Inflammatory macrophage treated with lipopolysaccharide for 4 hours (primary cell): ENCODE data around the gene TENM3.
"Not testable (repeated sequence)": the region's sequence is repeated elsewhere in the genome, so short reads cannot be mapped to it uniquely, and the experiment has no call there.

Source experiments
- DNase-seq: peaks from one replicate; pipeline ENCODE4 v3.0.0-alpha.2; 2020

The TENM3 gene

DNA sequence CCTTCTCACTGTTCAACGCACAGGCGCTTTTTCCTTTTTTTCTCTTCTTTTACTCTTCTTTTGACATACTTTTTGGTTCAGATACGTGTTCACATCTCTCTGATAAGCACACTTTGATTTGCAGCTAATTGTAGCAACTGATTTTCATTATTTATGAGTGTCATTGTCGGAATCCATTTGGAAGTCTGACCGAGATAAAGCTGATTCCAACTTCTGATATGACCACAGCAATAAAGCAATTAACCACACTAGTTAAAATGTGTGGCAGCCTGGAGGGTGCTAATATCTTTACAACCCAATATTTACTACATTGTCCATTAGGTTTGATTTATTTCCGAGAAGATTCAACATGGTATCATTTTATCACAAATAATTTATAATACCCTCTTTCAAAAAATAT lies 101.8 kb downstream of the TENM3 start:
- no peak for DNase-seq

DNA sequence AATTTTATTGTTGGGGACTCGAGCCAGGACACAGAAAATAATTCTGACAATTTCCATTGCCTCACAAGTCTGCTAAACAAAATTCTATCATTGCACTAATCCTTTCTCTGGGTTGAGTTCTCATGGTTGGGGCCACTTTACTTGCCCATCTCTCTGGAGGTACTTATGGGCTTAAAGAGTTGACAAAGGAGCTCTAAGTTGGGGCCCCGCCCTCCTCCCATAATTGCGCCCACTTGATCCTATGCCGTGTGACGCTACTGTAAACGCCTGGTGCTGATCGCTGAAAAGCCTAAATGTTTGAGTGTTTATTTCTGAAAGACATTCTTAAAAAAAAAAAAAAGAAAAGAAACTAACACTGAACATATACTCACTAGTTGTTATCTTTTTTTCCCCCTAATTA lies 103.0 kb downstream of the TENM3 start:
- DNase-seq = no peak

- no peak for DNase-seq
These were observed 103.6 kb downstream of the TENM3 start for GRCh38 chr4:182346675-182347375.

DNA sequence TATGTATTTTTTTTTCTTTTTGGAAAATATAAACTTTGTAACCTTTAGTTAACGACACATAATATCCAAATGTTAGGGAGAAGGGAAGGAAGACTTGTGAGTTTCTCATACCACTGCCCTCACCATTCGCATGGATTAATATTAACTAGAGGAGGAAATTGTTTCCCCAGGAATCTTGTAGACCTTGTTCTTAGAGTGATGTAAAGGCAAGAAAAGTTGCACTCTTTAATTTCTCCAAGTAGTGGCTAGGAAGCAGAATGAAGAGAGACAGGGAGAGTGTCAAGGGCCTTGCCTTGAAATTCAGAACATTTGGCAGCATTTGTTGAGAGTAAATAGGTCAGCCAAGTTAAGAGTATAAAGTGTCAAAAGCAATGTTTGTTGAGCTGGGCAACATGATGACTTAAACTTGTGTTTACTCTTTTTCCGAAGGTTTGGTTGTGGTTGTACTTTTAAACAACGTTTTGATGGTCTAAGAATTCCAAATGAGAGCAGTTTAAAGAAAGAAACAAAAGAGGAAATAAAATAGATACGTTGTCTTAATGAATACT lies 105.7 kb downstream of the TENM3 start:
- no peak for DNase-seq

GRCh38 chr4:182350041-182350440 lies 106.8 kb downstream of the TENM3 start:
- no peak for DNase-seq

DNA sequence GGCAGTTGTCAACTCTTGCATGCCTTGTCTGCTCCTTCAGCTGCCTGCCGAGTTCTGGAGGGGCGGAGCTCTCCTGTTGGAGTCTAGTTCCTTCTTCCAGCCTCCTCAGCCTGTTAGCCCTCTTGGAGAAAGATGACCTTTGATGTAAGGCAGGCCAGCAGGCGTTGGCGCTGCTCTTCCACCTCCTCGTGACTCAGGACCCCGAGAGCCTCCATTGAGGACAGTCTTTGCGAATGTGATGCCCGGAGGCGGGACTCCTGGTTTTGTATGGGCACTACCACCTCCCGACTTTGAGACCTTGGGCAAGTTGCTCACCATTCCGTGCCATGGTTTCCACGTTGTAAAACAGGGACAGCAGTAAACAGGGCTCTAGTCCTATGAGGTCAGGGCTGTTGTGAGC lies 108.3 kb downstream of the TENM3 start:
- DNase-seq = no peak

DNA sequence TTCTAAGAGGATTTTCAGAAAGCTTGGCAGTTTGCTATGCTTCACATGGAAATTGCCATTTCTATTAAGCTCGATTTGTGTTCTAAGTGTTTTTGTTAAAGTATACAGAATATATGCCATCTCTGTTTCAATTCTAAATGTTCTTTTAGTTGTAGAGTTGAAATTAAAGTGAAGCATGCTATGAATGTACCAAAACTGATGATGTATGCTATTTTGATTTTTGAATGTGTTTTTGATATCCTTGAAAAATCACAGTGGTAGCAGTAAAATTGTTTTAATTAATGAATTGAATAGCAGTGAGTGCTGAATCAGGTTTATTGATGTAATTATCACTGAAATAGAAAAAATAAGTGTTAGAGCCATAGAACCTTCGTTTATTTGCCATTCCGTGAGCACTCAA lies 110.9 kb downstream of the TENM3 start:
- DNase-seq = no peak

DNA sequence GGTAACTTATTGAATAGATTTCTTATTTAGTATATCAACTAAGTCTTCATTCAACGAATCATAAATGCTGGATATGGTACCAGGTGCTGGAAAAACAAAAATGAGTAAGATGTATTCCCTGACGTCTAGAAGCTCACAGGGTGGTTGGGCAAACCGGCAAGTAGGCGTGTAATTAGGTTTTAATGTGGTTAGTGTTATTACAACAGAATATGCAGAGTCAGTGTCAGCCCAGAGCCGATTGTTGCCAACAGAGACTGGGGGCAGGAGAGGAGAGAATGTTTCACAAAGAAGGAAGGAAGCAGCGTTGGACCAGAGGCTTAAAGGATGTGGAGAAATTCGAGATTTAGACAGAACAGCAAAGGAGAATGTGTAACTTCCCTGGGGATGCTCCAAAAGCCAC lies 111.7 kb downstream of the TENM3 start:
- DNase-seq = no peak

DNA sequence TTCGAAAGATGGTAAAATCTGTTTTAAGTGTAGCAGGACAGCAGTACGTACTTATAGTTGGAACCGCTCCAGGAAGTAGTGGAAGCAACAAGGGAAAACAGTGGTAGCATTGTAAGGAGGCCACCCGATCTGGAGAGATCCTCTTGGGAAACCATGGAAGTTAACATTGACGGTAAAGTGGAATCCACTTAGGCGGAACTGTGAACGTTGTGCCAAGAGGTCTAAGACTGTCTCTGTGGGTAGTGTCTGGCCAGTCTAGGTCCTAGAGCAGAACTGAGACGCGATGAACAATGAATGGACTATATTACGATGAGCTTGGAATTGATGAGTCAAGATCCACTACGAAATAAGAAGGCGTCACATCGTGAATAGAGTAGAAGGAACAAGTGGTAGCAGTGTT lies 124.0 kb downstream of the TENM3 start:
- no peak for DNase-seq

DNA sequence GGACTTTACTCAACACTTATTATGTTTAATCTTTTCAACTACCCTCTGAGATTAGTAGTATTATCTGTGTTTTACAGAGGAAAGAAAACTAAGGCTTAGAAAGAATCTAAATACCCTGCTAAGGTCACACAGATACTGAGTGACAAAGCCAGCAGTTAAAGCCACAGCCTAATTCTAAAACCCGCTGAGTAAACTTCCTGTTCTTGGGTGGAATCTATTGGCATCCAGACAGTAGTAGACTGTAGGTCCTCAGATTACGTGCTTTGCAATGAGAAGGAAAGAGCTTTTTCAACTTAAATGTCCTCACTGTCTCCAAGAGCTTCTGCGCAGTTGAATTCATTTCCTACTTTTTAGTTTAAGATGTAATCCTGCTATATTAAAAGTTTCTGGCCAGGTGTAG lies 126.0 kb downstream of the TENM3 start:
- DNase-seq = no peak

DNA sequence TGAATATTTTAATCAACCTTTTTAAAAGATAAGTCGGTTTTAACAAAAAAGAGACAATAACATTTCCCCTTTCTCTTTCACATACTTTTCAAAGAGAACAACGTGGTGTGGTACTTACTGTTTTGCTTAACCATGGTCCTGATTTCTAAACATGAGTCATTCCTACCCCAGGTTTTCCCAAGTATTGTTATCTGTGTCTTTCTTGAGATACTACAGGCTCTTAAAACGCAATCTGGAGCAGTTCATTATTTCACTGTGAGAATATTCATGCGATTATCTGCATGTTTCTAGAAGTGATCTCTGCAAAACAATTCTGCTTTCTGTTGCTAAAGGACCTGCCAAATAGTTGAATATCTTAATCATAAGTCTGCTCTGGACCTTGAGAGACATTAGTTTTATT lies 127.3 kb downstream of the TENM3 start:
- no peak for DNase-seq

- DNase-seq = no peak
These were observed 137.6 kb downstream of the TENM3 start for GRCh38 chr4:182380771-182381181.

GRCh38 chr4:182382941-182383340 lies 139.7 kb downstream of the TENM3 start:
- no peak for DNase-seq

DNA sequence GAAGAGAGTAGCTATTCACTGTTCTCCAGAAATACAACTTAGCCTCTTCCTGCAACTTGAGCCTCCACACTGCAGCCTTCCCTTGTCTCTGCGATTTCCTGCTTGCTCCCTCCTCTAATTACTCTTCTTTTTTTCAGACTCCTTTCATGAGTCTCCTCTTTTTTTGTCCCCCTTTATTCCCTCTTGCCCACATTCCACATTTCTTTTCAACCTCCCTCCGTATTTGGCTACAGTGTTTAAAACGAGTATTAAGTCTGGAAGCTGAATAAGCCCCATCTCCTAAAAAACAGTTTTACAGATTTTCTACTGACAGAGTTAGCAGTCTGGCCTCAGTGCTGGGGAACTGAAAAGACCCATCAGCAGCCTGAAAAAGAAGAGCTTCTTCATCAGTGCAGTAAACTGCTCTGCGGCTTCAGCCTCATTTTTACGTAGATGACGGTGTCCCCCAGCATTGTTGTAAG lies 141.5 kb downstream of the TENM3 start:
- DNase-seq = no peak

DNA sequence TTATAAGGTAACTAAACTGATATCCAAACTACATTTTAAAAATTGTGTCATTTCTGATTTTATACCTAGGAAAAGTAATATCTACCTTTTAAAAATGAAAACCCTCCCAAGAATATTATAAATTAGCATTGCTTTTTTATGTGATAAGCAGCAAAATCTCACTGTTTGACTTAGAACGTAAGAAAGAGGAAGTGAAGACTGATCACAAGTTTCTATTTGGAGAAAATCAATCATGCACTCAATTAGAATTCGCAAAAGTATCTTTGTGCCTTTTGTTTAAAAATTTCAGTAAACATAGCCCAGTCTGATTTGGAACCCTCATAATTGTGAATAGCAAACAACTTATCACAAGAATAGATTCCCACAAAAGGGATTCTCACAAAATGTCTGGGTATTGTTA lies 142.7 kb downstream of the TENM3 start:
- DNase-seq = no peak

- not testable (repeated sequence) for DNase-seq
These were observed 143.4 kb downstream of the TENM3 start for GRCh38 chr4:182386576-182386975.

DNA sequence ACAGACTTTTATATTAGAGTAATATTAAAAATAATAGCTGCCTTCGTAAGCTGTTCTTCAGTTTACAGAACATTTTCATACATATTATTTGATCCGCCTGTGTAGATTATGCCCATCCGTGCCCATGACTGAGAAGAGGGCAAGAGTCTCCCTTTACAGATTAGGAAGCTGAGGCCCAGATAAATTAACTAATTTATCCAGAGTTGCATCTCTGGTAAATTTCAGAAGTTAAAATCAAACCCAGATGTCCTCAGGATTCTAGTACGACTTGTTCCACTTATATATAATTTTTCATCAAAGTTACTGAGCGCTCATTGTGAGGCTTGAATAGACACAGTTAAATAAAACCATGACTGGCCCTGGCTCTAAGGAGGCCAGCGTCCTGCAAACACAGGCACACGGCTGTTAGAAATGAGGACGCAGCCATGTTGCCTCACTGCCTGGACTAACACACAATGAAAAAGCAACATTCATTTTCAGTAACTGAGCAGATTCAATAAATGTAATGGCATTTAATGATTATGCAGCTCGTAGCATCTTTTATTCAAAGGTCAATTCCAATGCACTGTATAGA lies 148.0 kb downstream of the TENM3 start:
- no peak for DNase-seq

GRCh38 chr4:182394181-182394580 lies 151.0 kb downstream of the TENM3 start:
- no peak for DNase-seq

DNA sequence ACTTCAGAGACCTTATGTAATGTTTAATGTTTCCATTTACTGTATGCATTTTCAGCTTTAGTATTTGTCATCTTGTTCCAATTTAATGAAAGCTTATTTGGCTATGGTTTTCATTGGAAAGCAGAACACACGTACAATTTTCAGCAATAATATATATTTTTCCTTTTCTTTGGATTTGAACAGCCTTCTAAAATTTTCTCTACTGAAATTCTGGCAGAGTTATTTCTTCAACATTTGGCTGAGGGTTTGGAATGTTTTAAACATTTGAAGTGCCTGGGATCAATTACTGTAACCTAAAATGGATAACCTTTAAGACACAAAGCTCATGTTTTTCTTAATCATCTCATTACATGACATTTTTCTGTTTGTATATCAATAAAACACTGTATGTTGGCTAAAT lies 156.9 kb downstream of the TENM3 start:
- DNase-seq = no peak

- no peak for DNase-seq
These were observed 157.6 kb downstream of the TENM3 start for GRCh38 chr4:182400790-182401189.

- no peak for DNase-seq
These were observed 161.2 kb downstream of the TENM3 start for GRCh38 chr4:182404376-182404775.

DNA sequence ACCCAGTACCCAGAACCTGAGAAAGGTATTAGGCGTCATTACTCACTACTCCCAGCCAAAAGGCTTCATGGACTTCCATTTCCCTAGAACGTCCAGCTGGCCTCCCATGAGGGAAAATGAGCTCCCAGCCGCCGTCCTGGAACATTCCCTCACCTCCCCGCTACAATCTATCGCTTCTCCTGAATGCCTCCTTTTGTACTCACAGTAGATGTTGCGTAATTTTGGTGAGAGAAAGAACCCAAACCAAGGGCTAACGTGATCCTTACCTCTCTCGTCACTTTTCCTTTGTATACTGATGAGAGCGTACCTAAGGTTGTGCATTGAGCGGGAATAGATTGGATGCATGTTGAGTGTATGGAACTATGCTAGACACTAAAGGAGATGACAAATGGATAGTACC lies 161.9 kb downstream of the TENM3 start:
- no peak for DNase-seq

- DNase-seq = no peak
These were observed 166.1 kb downstream of the TENM3 start for GRCh38 chr4:182409271-182409670.

GRCh38 chr4:182411391-182411790 lies 168.2 kb downstream of the TENM3 start:
- no peak for DNase-seq

DNA sequence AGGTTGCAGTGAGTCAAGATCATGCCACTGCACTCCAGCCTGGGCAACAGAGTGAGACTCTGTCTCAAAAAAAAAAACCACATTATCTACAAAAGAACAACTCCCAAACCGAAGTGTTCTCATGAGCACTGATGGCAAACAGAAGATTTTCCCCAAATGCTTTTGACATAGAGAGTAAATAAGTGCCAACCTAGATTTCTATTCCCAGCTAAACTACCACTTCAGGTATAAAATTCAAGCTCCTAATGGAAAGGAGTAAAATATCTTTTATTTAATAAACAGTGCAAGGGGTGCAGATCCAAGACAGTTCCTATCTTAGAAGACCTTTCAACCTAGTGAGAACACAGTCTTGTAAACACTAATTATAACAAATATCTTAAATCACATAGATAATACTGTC lies 170.3 kb downstream of the TENM3 start:
- DNase-seq = no peak
